Umbilical cord (tissue), 2 donors: ENCODE measurements around the gene TOB1. TPM values are rescaled to one million over a fixed set of nuclear protein-coding genes. Genes with fewer than 3 reads are reported as not detected.
A peak's percentile ranks its signal among the peaks of the same experiment; 100 is the strongest.

Experiments
- DNase-seq: peaks from one replicate; pipeline ENCODE4 v3.0.0-alpha.2; 2015; ENCODE audit warnings: low spot score
- total RNA-seq: library from RNA; depleted of rRNA; stranded (reverse); fragments of >200 nt; gene quantifications from one replicate; pipeline ENCODE4 v1.2.3, GENCODE V29; 2014; ENCODE audit warnings: low replicate concordance; ENCODE audit not compliant: insufficient read depth

TOB1 gene
- total RNA-seq, 1 donor from 2014 or later, result 17.3 TPM

GRCh38 chr17:50845240-50846147 lies 20.7 kb downstream of the TOB1 start:
- DNase-seq, result no peak

GRCh38 chr17:50844117-50844700 lies 21.9 kb downstream of the TOB1 start:
- DNase-seq, result no peak

GRCh38 chr17:50843150-50843905 lies 22.8 kb downstream of the TOB1 start:
- no peak for DNase-seq

GRCh38 chr17:50842506-50843149 lies 23.5 kb downstream of the TOB1 start:
- DNase-seq, result no peak

- peak; percentile 82 for DNase-seq
Observed at GRCh38 chr17:50841949-50842354, 24.2 kb downstream of the TOB1 start.

- DNase-seq, result no peak
Observed at GRCh38 chr17:50841277-50841948, 24.7 kb downstream of the TOB1 start.

GRCh38 chr17:50840311-50840851 lies 25.8 kb downstream of the TOB1 start:
- DNase-seq, result no peak

GRCh38 chr17:50839591-50840310 lies 26.4 kb downstream of the TOB1 start:
- no peak for DNase-seq

- DNase-seq, result no peak
Observed at GRCh38 chr17:50837980-50838954, 27.9 kb downstream of the TOB1 start.

GRCh38 chr17:50837286-50837979 lies 28.7 kb downstream of the TOB1 start:
- DNase-seq, result no peak

GRCh38 chr17:50836826-50837225 lies 29.3 kb downstream of the TOB1 start:
- DNase-seq, result no peak

- no peak for DNase-seq
Observed at GRCh38 chr17:50835301-50836234, 30.6 kb downstream of the TOB1 start, which contains the start of gene WFIKKN2. TSS of gene WFIKKN2 (plus strand) at chr17:50835586. CDS start at chr17:50835938, 352 bp downstream.

GRCh38 chr17:50834429-50835300 lies 31.5 kb downstream of the TOB1 start:
- DNase-seq, result peak; percentile 57

- no peak for DNase-seq
Observed at GRCh38 chr17:50833510-50834428, 32.4 kb downstream of the TOB1 start.

GRCh38 chr17:50832864-50833381 lies 33.2 kb downstream of the TOB1 start:
- peak; percentile 37 for DNase-seq
